Fibroblast of mammary gland (primary cell): Measurements from ENCODE around the gene PLEKHG4B.

Source experiments
- DNase-seq: peaks from one replicate; pipeline ENCODE4 v3.0.0-alpha.2; 2010; ENCODE audit warnings: low read depth
- H3K4me3 ChIP-seq: 2 replicates; pipeline ENCODE4 v1.5.1; 2011; ENCODE audit warnings: low read depth, mild to moderate bottlenecking, low read length, moderate library complexity; ENCODE audit not compliant: control insufficient read depth
- CTCF ChIP-seq: conservative IDR thresholded peaks from 2 replicates; pipeline ENCODE4 v1.5.1; 2011; ENCODE audit warnings: low read depth, low read length, inconsistent platforms; ENCODE audit not compliant: control insufficient read depth, insufficient read depth

Gene PLEKHG4B

GRCh38 chr5:167511-167910 lies 75.5 kb downstream of the PLEKHG4B start:
- DNase-seq, result no peak
- no peak for TF ChIP-seq CTCF
- H3K4me3 ChIP-seq, result no peak overlapping the region

- peak; percentile 99 for DNase-seq
Measured at GRCh38 chr5:167982-168660, 76.2 kb downstream of the PLEKHG4B start.

GRCh38 chr5:169071-169727 lies 77.2 kb downstream of the PLEKHG4B start:
- H3K4me3 ChIP-seq, result no peak overlapping the region
- TF ChIP-seq CTCF, result no peak
- peak; percentile 91 for DNase-seq

More at GRCh38 chr5:167982-168660, 76.2 kb downstream of the PLEKHG4B start:
- TF ChIP-seq CTCF, result no peak
- no peak overlapping the region for H3K4me3 ChIP-seq

GRCh38 chr5:169728-170094 lies 77.7 kb downstream of the PLEKHG4B start:
- H3K4me3 ChIP-seq, result no peak overlapping the region
- no peak for TF ChIP-seq CTCF
- DNase-seq, result no peak

GRCh38 chr5:170971-171800 lies 79.2 kb downstream of the PLEKHG4B start:
- H3K4me3 ChIP-seq, result no peak overlapping the region
- no peak for DNase-seq
- TF ChIP-seq CTCF, result no peak

- H3K4me3 ChIP-seq, result no peak overlapping the region
- no peak for TF ChIP-seq CTCF
- no peak for DNase-seq
Measured at GRCh38 chr5:171801-172331, 79.9 kb downstream of the PLEKHG4B start.
